Peyer's patch (tissue), 4 donors: ENCODE measurements around the gene PGAM5.

Experiments used
- POLR2A ChIP-seq, 2 donors: fragments of 450-650 bp; IDR thresholded peaks; one replicate each; pipeline ENCODE4 v1.5.1; 2017; ENCODE audit warnings: antibody characterized with exemption in 2 of 2, mild to moderate bottlenecking in 2 of 2, moderate library complexity in 2 of 2
- TF ChIP-seq, protein P1 (sequence below), 6 experiments: fragments of 450-650 bp in 4 of 6; fragments of 200-600 bp in 2 of 6; sonication (generic) in 1 of 6; IDR thresholded peaks; one replicate each; pipeline ENCODE4 v1.5.1; 2017 to 2019; ENCODE audit warnings: antibody characterized with exemption in 6 of 6, mild to moderate bottlenecking in 3 of 6, moderate library complexity in 1 of 6

DNA sequence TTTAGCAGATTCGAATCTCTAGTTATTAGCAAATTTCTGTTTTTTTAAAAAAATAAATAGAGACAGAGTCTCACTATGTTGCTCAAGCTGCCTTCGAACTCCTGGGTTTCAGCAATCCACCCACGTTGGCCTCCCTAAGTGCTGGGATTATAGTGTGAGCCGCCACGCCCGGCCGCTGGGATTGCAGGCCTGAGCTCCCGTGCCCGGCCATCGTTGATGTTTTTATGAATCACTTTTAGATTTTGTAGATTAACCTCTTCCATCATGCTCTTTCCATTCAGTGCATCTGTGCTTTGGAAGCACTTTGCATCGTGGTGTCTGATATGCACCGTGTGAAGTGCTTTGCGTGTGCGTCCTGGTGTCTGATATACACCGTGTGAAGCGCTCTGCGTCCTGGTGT, 20.9 kb downstream of the PGAM5 start:
- TF ChIP-seq, protein P1, sequence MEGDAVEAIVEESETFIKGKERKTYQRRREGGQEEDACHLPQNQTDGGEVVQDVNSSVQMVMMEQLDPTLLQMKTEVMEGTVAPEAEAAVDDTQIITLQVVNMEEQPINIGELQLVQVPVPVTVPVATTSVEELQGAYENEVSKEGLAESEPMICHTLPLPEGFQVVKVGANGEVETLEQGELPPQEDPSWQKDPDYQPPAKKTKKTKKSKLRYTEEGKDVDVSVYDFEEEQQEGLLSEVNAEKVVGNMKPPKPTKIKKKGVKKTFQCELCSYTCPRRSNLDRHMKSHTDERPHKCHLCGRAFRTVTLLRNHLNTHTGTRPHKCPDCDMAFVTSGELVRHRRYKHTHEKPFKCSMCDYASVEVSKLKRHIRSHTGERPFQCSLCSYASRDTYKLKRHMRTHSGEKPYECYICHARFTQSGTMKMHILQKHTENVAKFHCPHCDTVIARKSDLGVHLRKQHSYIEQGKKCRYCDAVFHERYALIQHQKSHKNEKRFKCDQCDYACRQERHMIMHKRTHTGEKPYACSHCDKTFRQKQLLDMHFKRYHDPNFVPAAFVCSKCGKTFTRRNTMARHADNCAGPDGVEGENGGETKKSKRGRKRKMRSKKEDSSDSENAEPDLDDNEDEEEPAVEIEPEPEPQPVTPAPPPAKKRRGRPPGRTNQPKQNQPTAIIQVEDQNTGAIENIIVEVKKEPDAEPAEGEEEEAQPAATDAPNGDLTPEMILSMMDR (IDR thresholded peaks at IDR 0.05): no peak
- TF ChIP-seq POLR2A (IDR thresholded peaks at IDR 0.05): no peak
